RWPE2 (cell line): ENCODE data around the gene ZNF331.
A peak's percentile ranks its signal among the peaks of the same experiment; 100 is the strongest.

ENCODE experiments used
- ATAC-seq: fragments of 200-7000 bp; cut with Tn5 transposase; 3 replicates; pipeline ENCODE4 v1.9.1; 2021; ENCODE audit warnings: low read depth
- DNase-seq: peaks from one replicate; pipeline ENCODE4 v3.0.0-alpha.2; 2020; ENCODE audit warnings: low spot score
- H3K27ac ChIP-seq: fragments of 450-650 bp; 2 replicates; pipeline ENCODE4 v1.5.1; 2017; ENCODE audit warnings: mild to moderate bottlenecking; ENCODE audit not compliant: poor library complexity, severe bottlenecking
- H3K27me3 ChIP-seq: fragments of 250-450 bp; sonication (Bioruptor Pico); 2 replicates; pipeline ENCODE4 v1.5.1; 2021; ENCODE audit warnings: mild to moderate bottlenecking, moderate library complexity; ENCODE audit not compliant: insufficient read depth, poor library complexity, severe bottlenecking
- H3K36me3 ChIP-seq: fragments of 250-450 bp; sonication (Bioruptor Pico); 2 replicates; pipeline ENCODE4 v1.5.1; 2020; ENCODE audit warnings: low read depth, mild to moderate bottlenecking, moderate library complexity
- H3K4me1 ChIP-seq: fragments of 250-450 bp; sonication (Bioruptor Pico); 2 replicates; pipeline ENCODE4 v1.5.1; 2021; ENCODE audit warnings: mild to moderate bottlenecking, moderate library complexity; ENCODE audit not compliant: insufficient read depth, poor library complexity, severe bottlenecking
- H3K4me3 ChIP-seq: fragments of 250-450 bp; sonication (Bioruptor Pico); 2 replicates; pipeline ENCODE4 v1.5.1; 2021; ENCODE audit warnings: mild to moderate bottlenecking, moderate library complexity; ENCODE audit not compliant: severe bottlenecking
- H3K9me3 ChIP-seq: fragments of 250-450 bp; sonication (Bioruptor Pico); 2 replicates; pipeline ENCODE4 v1.5.1; 2021; ENCODE audit warnings: mild to moderate bottlenecking, moderate library complexity; ENCODE audit not compliant: severe bottlenecking
- CTCF ChIP-seq: fragments of 450-650 bp; IDR thresholded peaks from one replicate; pipeline ENCODE4 v1.5.1; 2017; ENCODE audit warnings: mild to moderate bottlenecking, moderate library complexity; ENCODE audit not compliant: poor library complexity, severe bottlenecking

ZNF331 gene

GRCh38 chr19:53518121-53518520 is 19.8 kb upstream of the ZNF331 start:
- no peak overlapping the region for H3K4me3 ChIP-seq
- TF ChIP-seq CTCF: no peak
- no peaks in the 10 kb centered on the region for H3K4me1 ChIP-seq
- H3K36me3 ChIP-seq: peaks cover 5% of the 10 kb centered on the region; the same call in 1 of the 2 replicates
- H3K27me3 ChIP-seq: no peaks in the 10 kb centered on the region
- no peak for ATAC-seq
- no peaks in the 10 kb centered on the region for H3K9me3 ChIP-seq
- H3K27ac ChIP-seq: no peak overlapping the region
- no peak for DNase-seq

DNA sequence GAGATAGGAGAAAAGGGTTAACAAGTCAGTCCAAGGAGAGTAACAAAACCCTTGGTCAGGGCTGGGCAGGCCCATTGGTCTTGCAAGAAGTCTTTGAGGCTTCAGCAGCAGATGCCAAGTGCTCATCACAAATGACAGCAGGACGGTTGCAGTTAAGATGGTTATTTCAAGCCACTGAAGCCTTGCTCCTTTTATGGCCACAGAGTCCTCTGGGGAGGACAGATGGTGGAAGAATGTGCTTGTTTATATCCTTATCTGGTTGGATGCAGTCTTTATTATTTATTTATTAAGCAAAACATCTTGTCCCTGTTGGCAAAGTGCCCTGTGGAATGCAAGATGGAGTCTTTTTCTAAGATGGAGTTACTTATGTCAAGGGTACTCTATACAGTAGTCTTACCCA is 19.2 kb upstream of the ZNF331 start:
- H3K27ac ChIP-seq: no peak overlapping the region
- no peaks in the 10 kb centered on the region for H3K9me3 ChIP-seq
- H3K36me3 ChIP-seq: peaks cover 9% of the 10 kb centered on the region; the same call in 1 of the 2 replicates
- H3K4me3 ChIP-seq: no peak overlapping the region
- TF ChIP-seq CTCF: no peak
- DNase-seq (no peak), ATAC-seq (no peak)
- no peaks in the 10 kb centered on the region for H3K4me1 ChIP-seq
- H3K27me3 ChIP-seq: no peaks in the 10 kb centered on the region

DNA sequence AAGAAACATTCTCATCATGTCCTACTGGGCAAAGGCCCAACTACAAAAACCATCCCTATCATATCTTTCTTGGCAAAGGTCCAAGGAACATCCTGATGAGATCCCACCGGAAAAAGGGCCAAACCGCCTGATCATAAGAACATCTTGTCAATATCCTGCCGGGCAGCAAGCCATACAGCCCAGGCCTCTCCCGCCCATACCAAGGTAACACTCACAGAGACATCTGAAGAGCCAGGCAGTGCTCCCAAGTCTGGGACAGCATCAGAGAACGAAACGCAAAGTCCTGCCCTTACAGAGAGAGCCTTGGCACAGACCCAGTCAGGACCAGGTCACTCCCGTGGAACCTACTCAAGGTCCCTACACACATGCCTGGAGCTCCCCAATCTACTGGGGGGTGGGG is 18.5 kb upstream of the ZNF331 start:
- Histone ChIP-seq H3K4me1 (no peaks in the 10 kb centered on the region), H3K4me3 (no peak overlapping the region), H3K27me3 (no peaks in the 10 kb centered on the region), H3K36me3 (peaks cover 11% of the 10 kb centered on the region; the same call in 1 of the 2 replicates), H3K9me3 (no peaks in the 10 kb centered on the region), H3K27ac (no peak overlapping the region)
- ATAC-seq: no peak
- no peak for DNase-seq
- no peak for TF ChIP-seq CTCF

- no peak for DNase-seq
- peak overlapping the region; percentile 46 for H3K27ac ChIP-seq
- H3K4me1 ChIP-seq: no peaks in the 10 kb centered on the region
- H3K36me3 ChIP-seq: peaks cover 11% of the 10 kb centered on the region; the same call in 1 of the 2 replicates
- no peak for TF ChIP-seq CTCF
- peak overlapping the region; percentile 60 for H3K4me3 ChIP-seq
- no peaks in the 10 kb centered on the region for H3K27me3 ChIP-seq
- ATAC-seq: no peak
- no peaks in the 10 kb centered on the region for H3K9me3 ChIP-seq
Measured at GRCh38 chr19:53520163-53520546, 17.8 kb upstream of the ZNF331 start.

GRCh38 chr19:53520547-53521372 is 17.2 kb upstream of the ZNF331 start:
- H3K27me3 ChIP-seq: no peaks in the 10 kb centered on the region
- no peaks in the 10 kb centered on the region for H3K9me3 ChIP-seq
- peak overlapping the region; percentile 60 for H3K4me3 ChIP-seq
- H3K27ac ChIP-seq: peak overlapping the region; percentile 46
- TF ChIP-seq CTCF: no peak
- H3K36me3 ChIP-seq: peaks cover 11% of the 10 kb centered on the region
- H3K4me1 ChIP-seq: no peaks in the 10 kb centered on the region
- ATAC-seq (peak; percentile 98), DNase-seq (peak; percentile 94)
